Measurements from ENCODE around the gene RUSC1. TPM values are rescaled to one million over a fixed set of nuclear protein-coding genes. Genes with fewer than 3 reads are reported as not detected.

The RUSC1 gene
- total RNA-seq, 1 donor: 17.2 TPM

- no peak for DNase-seq (ENCODE audit: low read depth in 2 of 3, low spot score in 2 of 3)
Measured at GRCh38 chr1:155294520-155295182, 26.0 kb upstream of the RUSC1 start.

DNA sequence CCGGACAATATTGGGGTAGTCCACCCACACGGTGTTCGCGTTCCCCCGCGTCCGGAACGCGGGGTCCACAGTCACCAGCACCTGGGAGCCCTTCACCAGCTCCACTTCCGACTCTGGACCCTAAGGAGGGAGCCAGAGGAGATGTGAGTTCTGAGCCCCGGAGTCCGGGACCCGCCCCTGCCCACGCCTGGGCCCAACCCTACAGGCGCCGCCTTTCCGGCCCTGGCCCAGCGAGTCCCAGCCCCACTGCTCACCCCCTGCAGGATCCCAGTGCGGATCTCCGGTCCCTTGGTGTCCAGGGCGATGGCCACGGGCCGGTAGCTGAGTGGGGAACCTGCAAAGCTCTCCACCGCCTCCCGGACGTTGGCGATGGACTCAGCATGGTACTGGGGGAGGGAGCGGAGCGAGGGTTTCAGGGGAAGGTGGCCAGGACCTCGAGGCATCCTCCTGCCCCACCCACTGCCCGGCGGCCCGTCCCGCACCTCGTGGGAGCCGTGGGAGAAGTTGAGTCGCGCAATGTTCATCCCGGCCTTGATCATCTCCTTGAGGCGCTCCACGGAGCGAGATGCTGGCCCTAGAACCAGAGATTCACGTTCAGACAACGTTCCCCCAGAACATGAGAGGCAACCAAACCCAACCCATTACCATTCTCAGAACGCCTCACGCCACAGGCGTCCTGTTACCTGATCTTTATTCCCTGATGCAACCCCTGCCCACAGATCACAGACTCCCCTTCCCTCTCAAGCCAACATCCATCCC lies 25.3 kb upstream of the RUSC1 start:
- DNase-seq (ENCODE audit: low read depth in 2 of 3, low spot score in 2 of 3): peak in 1 of 3 donors; percentile 1

GRCh38 chr1:155295942-155296267 lies 24.8 kb upstream of the RUSC1 start:
- DNase-seq (ENCODE audit: low read depth in 2 of 3, low spot score in 2 of 3): no peak

- no peak for DNase-seq (ENCODE audit: low read depth in 2 of 3, low spot score in 2 of 3)
Measured at GRCh38 chr1:155296661-155297060, 24.0 kb upstream of the RUSC1 start.

DNA sequence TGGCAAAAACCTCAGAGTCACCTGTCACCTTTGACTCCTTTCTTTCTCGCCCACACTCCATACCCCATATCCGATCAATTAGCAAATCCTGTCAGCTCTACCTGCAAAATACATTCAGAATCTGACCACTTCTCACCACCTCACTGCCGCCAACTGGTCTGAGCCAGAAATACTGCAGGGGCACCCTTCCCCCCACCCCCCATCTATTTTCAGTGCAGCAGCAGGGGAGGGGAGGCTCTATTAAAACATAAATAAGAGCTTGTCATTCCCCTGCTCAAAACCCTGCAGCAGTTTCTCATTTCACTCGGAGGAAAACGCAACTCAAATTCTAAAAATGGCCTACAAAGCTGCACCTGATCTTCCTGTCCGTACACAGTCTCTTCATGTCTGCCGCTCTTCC lies 23.3 kb upstream of the RUSC1 start:
- no peak for DNase-seq (ENCODE audit: low read depth in 2 of 3, low spot score in 2 of 3)

- DNase-seq (ENCODE audit: low read depth in 2 of 3, low spot score in 2 of 3): no peak
Measured at GRCh38 chr1:155300024-155300423, 20.7 kb upstream of the RUSC1 start.

DNA sequence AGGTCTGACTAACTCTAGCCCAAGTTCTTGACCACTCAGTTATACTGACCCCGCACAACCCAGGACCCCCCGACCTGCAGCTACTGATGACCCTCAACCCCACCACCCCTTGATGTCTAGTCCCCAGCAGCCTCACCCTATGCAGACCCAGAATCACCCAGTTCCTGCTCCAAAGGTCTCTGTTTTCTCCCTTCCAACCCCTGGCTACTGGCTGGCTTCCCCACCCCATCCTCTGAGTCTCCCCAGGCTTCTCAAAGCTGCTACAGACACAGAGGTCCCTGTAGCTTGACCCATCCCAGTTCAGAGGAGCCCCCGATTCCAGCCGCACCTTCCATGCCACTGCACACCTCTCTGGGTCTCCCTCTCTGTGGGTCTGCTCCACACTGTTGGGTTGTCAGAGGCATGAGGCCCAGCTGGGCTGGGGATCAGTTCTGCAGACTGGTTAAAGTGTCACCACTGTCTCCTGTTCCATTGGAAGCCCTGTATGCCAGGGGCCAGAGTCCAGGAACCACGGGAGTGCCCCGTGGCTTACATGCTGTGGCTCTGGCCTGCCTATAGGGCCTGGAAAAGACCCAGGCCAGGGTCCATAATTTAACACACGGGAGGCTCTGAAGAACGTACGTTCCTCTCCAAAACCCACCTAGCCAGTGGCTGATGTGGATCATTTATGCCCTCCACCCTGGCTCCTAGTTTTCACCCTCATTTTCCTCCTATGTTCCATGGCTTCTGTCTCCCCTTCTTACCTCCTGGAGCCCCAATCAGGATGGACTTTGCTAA lies 20.0 kb upstream of the RUSC1 start:
- DNase-seq (ENCODE audit: low read depth in 2 of 3, low spot score in 2 of 3): no peak

DNA sequence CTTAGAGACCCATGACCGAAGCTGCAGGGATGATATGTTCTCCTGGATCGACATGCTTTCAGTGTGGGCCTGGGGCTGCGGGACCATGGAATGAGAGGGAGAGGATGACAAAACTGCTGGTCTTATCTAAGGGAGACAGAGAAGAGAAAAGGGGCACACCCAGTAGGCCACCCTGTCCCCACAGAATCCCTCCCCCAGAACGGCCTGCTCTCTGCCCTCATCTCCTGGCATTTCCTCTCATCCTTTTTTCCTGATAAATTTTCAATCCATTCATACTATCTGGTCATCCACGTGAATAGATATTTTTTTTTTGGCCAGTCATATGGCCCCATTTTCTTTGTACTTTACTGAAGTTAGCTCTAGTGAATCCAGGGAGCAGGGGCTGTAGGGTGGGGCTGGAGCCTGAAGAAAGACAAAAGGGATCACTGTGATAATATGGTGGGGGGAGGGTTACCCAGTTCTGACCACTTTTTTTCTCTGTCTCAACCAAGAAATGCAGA lies 19.3 kb upstream of the RUSC1 start, which contains the start of gene PKLR:
Gene PKLR, minus strand, starts transcription at position 97 of the 500 bp plus-strand sequence. Its CDS starts 43 bp downstream, at position 54.
- DNase-seq (ENCODE audit: low read depth in 2 of 3, low spot score in 2 of 3): no peak

GRCh38 chr1:155304558-155305063 lies 16.1 kb upstream of the RUSC1 start:
- DNase-seq (ENCODE audit: low read depth in 2 of 3, low spot score in 2 of 3): no peak

GRCh38 chr1:155305881-155306391 lies 14.8 kb upstream of the RUSC1 start:
- DNase-seq (ENCODE audit: low read depth in 2 of 3, low spot score in 2 of 3): no peak

- peak in 2 of 3 donors; percentile 55 to 78 for DNase-seq (ENCODE audit: low read depth in 2 of 3, low spot score in 2 of 3)
Measured at GRCh38 chr1:155307247-155307740, 13.4 kb upstream of the RUSC1 start.

DNA sequence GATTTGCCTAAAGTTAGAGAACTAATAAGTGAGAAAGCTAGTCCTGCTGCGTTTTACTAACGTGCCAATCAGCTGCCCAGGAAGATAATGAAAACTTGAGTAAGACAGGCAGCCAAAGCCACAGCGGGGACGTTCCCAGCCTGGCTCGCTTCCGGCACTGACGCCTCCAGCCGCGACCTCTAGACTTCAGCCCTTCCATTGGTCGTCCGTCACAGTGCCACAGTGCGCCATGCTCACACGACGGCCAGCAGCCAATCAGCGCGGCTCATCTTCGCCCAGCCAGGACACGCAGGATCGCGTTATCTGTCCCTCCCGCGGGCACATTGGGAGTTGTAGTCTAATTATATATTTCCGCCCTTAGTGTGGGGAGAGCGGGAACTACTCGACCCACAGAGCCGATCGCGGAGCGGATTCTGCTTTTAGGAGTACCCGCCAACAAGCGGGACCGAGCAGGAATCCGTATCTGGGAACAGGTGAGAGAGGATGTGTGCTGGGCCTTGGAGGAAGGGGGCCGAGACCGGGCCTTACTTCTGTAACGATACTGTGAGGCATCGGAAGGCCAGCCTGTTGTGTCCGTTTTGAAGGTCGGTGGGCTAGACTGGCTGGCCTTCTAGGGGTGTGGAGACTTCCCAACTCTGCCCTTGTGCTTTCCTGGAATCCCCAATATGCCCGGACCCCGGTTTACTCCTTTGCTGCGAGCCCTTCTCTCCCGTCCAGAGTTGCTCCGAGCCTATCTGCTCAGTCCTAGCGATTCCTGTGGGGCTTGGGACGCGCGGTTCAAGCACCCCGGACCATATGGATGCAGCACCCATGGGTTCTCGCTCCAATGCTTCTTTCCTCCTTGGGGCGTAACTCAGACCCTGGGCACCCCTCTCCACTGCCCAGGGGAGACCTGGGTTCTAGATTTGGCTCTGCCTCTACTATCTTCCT lies 11.9 kb upstream of the RUSC1 start, which contains the start of gene FDPS:
Gene FDPS, plus strand, starts transcription at position 374 of the 930 bp plus-strand sequence. CDS start 924 bp downstream, outside the sequence.
- peak; percentile 87 to 99 (median 99) for DNase-seq (ENCODE audit: low read depth in 2 of 3, low spot score in 2 of 3)

GRCh38 chr1:155309423-155310021 lies 11.2 kb upstream of the RUSC1 start:
- peak in 2 of 3 donors; percentile 14 to 15 for DNase-seq (ENCODE audit: low read depth in 2 of 3, low spot score in 2 of 3)

DNA sequence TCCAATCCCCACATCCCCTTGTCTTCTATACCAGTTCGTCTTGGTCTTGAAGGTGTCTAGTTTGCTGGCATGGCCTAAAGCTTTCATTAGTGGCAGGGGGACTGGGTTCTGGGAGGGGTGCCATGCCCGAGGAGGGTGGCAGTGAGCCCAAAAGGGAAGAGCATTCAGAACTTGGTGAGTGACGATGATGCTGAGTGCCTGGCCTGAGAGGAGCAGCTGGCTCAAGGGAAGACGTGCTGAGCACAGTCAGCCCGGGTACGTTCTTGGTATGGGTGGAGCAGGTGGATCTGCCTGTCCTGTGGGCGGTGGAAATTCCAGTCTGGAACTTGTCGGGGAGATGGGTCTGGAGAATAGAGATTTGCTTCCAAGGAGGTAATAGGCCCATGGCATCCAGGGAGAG lies 7.4 kb upstream of the RUSC1 start:
- no peak for DNase-seq (ENCODE audit: low read depth in 2 of 3, low spot score in 2 of 3)

DNA sequence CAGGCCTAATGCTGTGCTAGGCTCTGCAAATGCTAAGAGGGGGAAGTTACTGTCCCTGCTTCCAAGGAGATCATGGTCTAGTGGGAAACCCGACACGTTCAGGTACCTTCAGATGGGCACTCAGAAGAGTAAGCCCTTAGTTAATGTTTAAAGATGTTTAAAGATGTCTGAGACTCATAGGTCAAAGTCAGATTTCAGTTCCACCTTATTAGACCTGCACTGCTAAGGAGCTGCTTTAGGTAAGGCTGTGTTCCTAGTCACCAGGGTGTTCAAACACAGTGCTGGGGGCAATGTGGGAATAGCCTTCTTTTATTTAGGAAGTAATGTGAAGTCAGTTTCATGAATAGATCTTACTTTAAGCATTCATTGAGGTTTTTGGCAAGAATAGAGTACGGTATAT lies 3.8 kb upstream of the RUSC1 start:
- no peak for DNase-seq (ENCODE audit: low read depth in 2 of 3, low spot score in 2 of 3)

GRCh38 chr1:155318082-155318481 lies 2.6 kb upstream of the RUSC1 start:
- no peak for DNase-seq (ENCODE audit: low read depth in 2 of 3, low spot score in 2 of 3)

GRCh38 chr1:155319536-155319935 lies 1.2 kb upstream of the RUSC1 start:
- no peak for DNase-seq (ENCODE audit: low read depth in 2 of 3, low spot score in 2 of 3)

DNA sequence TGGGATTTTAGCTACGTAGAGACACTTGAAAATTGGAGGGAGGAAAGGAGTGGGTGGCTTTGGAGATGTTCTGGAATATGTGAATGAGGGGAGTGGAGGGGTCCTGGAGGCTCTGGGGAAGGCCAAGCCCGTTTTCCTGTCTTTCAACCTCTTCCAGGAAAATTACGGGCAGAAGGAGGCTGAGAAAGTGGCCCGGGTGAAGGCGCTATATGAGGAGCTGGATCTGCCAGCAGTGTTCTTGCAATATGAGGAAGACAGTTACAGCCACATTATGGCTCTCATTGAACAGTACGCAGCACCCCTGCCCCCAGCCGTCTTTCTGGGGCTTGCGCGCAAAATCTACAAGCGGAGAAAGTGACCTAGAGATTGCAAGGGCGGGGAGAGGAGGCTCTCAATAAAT lies 442 bp upstream of the RUSC1 start:
- no peak for DNase-seq (ENCODE audit: low read depth in 2 of 3, low spot score in 2 of 3)

Measured in hematopoietic multipotent progenitor cell (in vitro differentiated cells).